ENCODE results near the gene NLRC5.

The NLRC5 gene

DNA sequence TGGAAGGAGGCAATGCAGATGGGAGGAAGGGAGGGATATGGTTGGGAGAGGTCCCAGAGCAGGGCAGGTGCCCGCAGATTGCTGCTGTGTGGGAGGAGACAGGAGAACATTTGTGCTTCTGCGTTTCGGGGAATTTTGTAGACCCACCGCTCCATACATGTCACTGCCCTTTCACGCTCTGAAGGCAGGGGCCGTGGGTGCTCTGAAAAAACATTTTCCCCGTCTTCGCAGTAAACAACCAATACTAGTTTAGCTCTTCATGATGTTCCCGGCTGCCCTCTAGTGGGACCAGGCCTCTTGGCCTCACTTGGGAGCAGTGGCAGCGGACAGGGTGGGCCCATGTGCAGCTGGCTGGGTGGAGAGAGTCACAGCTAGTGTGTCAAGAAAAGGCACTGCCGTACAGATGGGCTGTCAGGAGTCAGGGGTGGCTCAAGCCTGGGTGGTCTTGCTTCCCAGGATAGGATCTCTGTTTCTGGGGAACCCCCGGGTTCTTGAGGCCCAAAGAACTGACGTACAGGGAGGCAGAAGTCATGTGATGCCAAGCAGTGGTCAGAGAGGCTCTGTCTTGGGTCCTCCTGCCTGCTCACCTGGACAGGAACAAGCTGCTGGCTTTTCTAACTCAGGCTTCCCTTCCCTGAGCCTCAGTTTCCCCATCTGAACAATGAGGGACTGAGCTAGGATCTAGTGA, 56.5 kb downstream of the NLRC5 start:
- no peaks in the 10 kb centered on the region for H3K79me1 ChIP-seq (replicated peaks; ENCODE audit: low read length, poor library complexity, severe bottlenecking)
- H2BK12ac ChIP-seq (ENCODE audit: low read length in 2 of 2): peak overlapping the region; percentile 37 to 59
- H3K4me2 ChIP-seq (ENCODE audit: low read length, poor library complexity, severe bottlenecking): peak overlapping the region; percentile 41
- WGBS: 37% methylated on average over 13 of the region's 13 CpGs
- H3K4me1 ChIP-seq (ENCODE audit: control insufficient read depth, insufficient read depth, low read depth, low read length): peaks cover 13% of the 10 kb centered on the region
- no peak overlapping the region for H3K14ac ChIP-seq (ENCODE audit: low read length in 2 of 2)
- no peaks in the 10 kb centered on the region for H3K9me3 ChIP-seq (ENCODE audit: control insufficient read depth, low read length)
- H3K4ac ChIP-seq (ENCODE audit: low read depth in 1 of 2, low read length in 2 of 2): no peak overlapping the region
- peaks cover 4 to 92% of the 10 kb centered on the region in 2 experiments for H3K36me3 ChIP-seq (ENCODE audit: control insufficient read depth in 1 of 2, insufficient read depth in 2 of 2, low read depth in 1 of 2, low read length in 2 of 2)
- no peak overlapping the region for H2BK5ac ChIP-seq (ENCODE audit: low read depth, low read length, poor library complexity, severe bottlenecking)
- H3K27ac ChIP-seq (ENCODE audit: low read length, poor library complexity, severe bottlenecking): no peak overlapping the region
- H4K91ac ChIP-seq (ENCODE audit: low read length): peak overlapping the region; percentile 11
- H2BK15ac ChIP-seq (ENCODE audit: low read depth, poor library complexity, severe bottlenecking): no peak overlapping the region
- no peak overlapping the region for H2AFZ ChIP-seq (ENCODE audit: low read depth, low read length)
- H3K27me3 ChIP-seq (ENCODE audit: control insufficient read depth in 1 of 2, insufficient read depth in 1 of 2, low read length in 2 of 2): no peaks in the 10 kb centered on the region
- H3K9ac ChIP-seq (ENCODE audit: low read length): no peak overlapping the region
- H2AK5ac ChIP-seq (ENCODE audit: low read length, severe bottlenecking): no peak overlapping the region
- peak; percentile 72 for DNase-seq
- H4K8ac ChIP-seq (ENCODE audit: low read length): peak overlapping the region; percentile 35
- H3K18ac ChIP-seq (ENCODE audit: low read depth in 1 of 2, low read length in 2 of 2): peak overlapping the region in 1 of 2 experiments; percentile 34
- no peak overlapping the region for H3K23ac ChIP-seq (ENCODE audit: low read length in 2 of 2)
- no peak overlapping the region for H2BK120ac ChIP-seq (ENCODE audit: low read depth, low read length)
- H3K4me3 ChIP-seq (ENCODE audit: insufficient read depth in 1 of 2, low read depth in 1 of 2, low read length in 2 of 2): no peak overlapping the region

DNA sequence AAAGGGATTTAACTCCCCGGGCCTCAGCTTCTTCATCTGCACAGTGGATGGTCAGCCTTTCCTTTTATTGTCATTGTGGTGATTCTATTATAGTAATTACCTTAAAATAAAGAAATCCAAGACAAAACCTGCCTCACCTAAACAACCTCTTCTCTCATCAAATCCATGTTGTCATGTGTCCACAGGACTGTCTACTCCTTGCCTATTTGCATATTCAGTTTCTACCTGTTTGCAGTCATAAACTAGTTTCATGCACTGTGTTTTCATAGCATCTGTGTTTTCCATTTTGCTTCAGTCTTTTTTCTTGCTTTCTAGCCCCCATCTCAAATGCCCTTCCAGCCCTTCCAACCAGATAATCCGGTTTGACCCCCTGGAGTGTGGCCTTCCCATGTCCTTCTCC, 58.7 kb downstream of the NLRC5 start:
- no peak overlapping the region for H2BK5ac ChIP-seq (ENCODE audit: low read depth, low read length, poor library complexity, severe bottlenecking)
- no peak overlapping the region for H3K23ac ChIP-seq (ENCODE audit: low read length in 2 of 2)
- H2AK5ac ChIP-seq (ENCODE audit: low read length, severe bottlenecking): no peak overlapping the region
- no peak overlapping the region for H3K27ac ChIP-seq (ENCODE audit: low read length, poor library complexity, severe bottlenecking)
- H3K9ac ChIP-seq (ENCODE audit: low read length): no peak overlapping the region
- H3K18ac ChIP-seq (ENCODE audit: low read depth in 1 of 2, low read length in 2 of 2): no peak overlapping the region
- H2BK120ac ChIP-seq (ENCODE audit: low read depth, low read length): no peak overlapping the region
- H3K4me2 ChIP-seq (ENCODE audit: low read length, poor library complexity, severe bottlenecking): no peak overlapping the region
- no peak overlapping the region for H2BK12ac ChIP-seq (ENCODE audit: low read length in 2 of 2)
- 80% methylated on average over 1 of the region's 2 CpGs for WGBS
- no peaks in the 10 kb centered on the region for H3K9me3 ChIP-seq (ENCODE audit: control insufficient read depth, low read length)
- H3K4me3 ChIP-seq (ENCODE audit: insufficient read depth in 1 of 2, low read depth in 1 of 2, low read length in 2 of 2): no peak overlapping the region
- no peak overlapping the region for H3K4ac ChIP-seq (ENCODE audit: low read depth in 1 of 2, low read length in 2 of 2)
- no peak overlapping the region for H2BK15ac ChIP-seq (ENCODE audit: low read depth, poor library complexity, severe bottlenecking)
- H4K8ac ChIP-seq (ENCODE audit: low read length): no peak overlapping the region
- no peak overlapping the region for H4K91ac ChIP-seq (ENCODE audit: low read length)
- no peaks in the 10 kb centered on the region for H3K27me3 ChIP-seq (ENCODE audit: control insufficient read depth in 1 of 2, insufficient read depth in 1 of 2, low read length in 2 of 2)
- no peak overlapping the region for H2AFZ ChIP-seq (ENCODE audit: low read depth, low read length)
- H3K79me1 ChIP-seq (replicated peaks; ENCODE audit: low read length, poor library complexity, severe bottlenecking): no peaks in the 10 kb centered on the region
- no peak overlapping the region for H3K14ac ChIP-seq (ENCODE audit: low read length in 2 of 2)
- DNase-seq: no peak
- H3K36me3 ChIP-seq (ENCODE audit: control insufficient read depth in 1 of 2, insufficient read depth in 2 of 2, low read depth in 1 of 2, low read length in 2 of 2): peaks cover 0 to 91% of the 10 kb centered on the region in 2 experiments
- H3K4me1 ChIP-seq (ENCODE audit: control insufficient read depth, insufficient read depth, low read depth, low read length): peaks cover 7% of the 10 kb centered on the region

DNA sequence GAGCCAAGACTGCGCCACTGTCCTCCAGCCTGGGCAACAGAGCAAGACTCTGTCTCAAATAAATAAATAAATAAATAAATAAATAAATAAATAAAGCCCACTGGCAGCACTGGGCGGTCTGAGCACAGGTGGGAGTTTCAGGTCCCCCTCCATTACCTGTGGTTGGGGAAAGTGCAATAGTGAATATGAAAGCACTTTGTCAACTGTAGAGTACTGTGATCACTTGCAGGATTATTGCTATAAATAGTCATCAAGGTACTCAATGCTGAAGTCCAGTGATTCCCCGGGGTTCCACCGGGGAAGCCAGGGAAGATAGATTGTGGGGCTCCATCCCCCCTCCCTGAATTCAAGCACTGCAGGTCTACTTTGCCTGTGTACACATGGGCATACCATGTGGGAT, 60.3 kb downstream of the NLRC5 start:
- Histone ChIP-seq H3K9me3 (ENCODE audit: control insufficient read depth, low read length) (no peaks in the 10 kb centered on the region), H2BK120ac (ENCODE audit: low read depth, low read length) (no peak overlapping the region), H3K4me3 (ENCODE audit: insufficient read depth in 1 of 2, low read depth in 1 of 2, low read length in 2 of 2) (no peak overlapping the region), H4K8ac (ENCODE audit: low read length) (no peak overlapping the region), H2AFZ (ENCODE audit: low read depth, low read length) (no peak overlapping the region), H3K4ac (ENCODE audit: low read depth in 1 of 2, low read length in 2 of 2) (no peak overlapping the region), H2BK5ac (ENCODE audit: low read depth, low read length, poor library complexity, severe bottlenecking) (no peak overlapping the region), H3K23ac (ENCODE audit: low read length in 2 of 2) (no peak overlapping the region), H3K36me3 (ENCODE audit: control insufficient read depth in 1 of 2, insufficient read depth in 2 of 2, low read depth in 1 of 2, low read length in 2 of 2) (peaks cover 1 to 92% of the 10 kb centered on the region in 2 experiments), H2BK15ac (ENCODE audit: low read depth, poor library complexity, severe bottlenecking) (no peak overlapping the region), H3K9ac (ENCODE audit: low read length) (no peak overlapping the region), H3K4me2 (ENCODE audit: low read length, poor library complexity, severe bottlenecking) (no peak overlapping the region), H2BK12ac (ENCODE audit: low read length in 2 of 2) (no peak overlapping the region), H3K79me1 (replicated peaks; ENCODE audit: low read length, poor library complexity, severe bottlenecking) (no peaks in the 10 kb centered on the region), H3K14ac (ENCODE audit: low read length in 2 of 2) (no peak overlapping the region), H3K4me1 (ENCODE audit: control insufficient read depth, insufficient read depth, low read depth, low read length) (peaks cover 7% of the 10 kb centered on the region), H3K27ac (ENCODE audit: low read length, poor library complexity, severe bottlenecking) (no peak overlapping the region), H3K27me3 (ENCODE audit: control insufficient read depth in 1 of 2, insufficient read depth in 1 of 2, low read length in 2 of 2) (no peaks in the 10 kb centered on the region), H2AK5ac (ENCODE audit: low read length, severe bottlenecking) (no peak overlapping the region), H3K18ac (ENCODE audit: low read depth in 1 of 2, low read length in 2 of 2) (no peak overlapping the region), H4K91ac (ENCODE audit: low read length) (no peak overlapping the region)
- DNase-seq: no peak
- WGBS: 99% methylated on average over 3 of the region's 4 CpGs

DNA sequence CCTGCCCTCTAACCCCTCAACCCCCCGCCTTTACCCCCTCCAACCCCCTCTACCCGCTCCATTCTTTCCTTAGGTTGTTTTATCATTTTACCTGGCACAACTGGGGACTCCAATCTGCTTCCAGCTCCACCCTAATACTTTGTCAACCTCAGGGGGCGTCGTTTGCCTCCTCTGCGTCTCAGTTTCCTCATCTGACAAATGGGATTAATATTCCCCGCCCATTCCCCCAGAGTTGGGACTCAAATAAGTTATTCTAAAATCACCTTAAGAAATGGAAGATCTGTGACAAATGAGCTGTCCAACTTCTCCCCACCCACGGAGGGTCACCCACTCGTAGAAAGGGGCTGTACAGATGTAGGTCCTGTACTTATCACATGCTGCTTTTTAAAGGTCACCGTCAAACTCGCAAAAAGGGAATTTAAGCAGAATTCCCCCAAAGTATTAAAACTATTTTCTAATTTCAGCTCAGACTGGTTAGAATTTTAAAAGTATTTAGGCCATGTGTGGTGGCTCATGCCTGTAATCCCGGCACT, 62.4 kb downstream of the NLRC5 start:
- Histone ChIP-seq H3K4me3 (ENCODE audit: insufficient read depth in 1 of 2, low read depth in 1 of 2, low read length in 2 of 2) (no peak overlapping the region), H3K4ac (ENCODE audit: low read depth in 1 of 2, low read length in 2 of 2) (no peak overlapping the region), H3K9ac (ENCODE audit: low read length) (no peak overlapping the region), H3K4me1 (ENCODE audit: control insufficient read depth, insufficient read depth, low read depth, low read length) (peaks cover 2% of the 10 kb centered on the region), H3K18ac (ENCODE audit: low read depth in 1 of 2, low read length in 2 of 2) (no peak overlapping the region), H2AK5ac (ENCODE audit: low read length, severe bottlenecking) (no peak overlapping the region), H2AFZ (ENCODE audit: low read depth, low read length) (no peak overlapping the region), H3K36me3 (ENCODE audit: control insufficient read depth in 1 of 2, insufficient read depth in 2 of 2, low read depth in 1 of 2, low read length in 2 of 2) (peaks cover 11 to 91% of the 10 kb centered on the region in 2 experiments), H3K27ac (ENCODE audit: low read length, poor library complexity, severe bottlenecking) (no peak overlapping the region), H3K14ac (ENCODE audit: low read length in 2 of 2) (no peak overlapping the region), H3K4me2 (ENCODE audit: low read length, poor library complexity, severe bottlenecking) (no peak overlapping the region), H3K79me1 (replicated peaks; ENCODE audit: low read length, poor library complexity, severe bottlenecking) (no peaks in the 10 kb centered on the region), H3K9me3 (ENCODE audit: control insufficient read depth, low read length) (no peaks in the 10 kb centered on the region), H2BK5ac (ENCODE audit: low read depth, low read length, poor library complexity, severe bottlenecking) (no peak overlapping the region), H2BK120ac (ENCODE audit: low read depth, low read length) (no peak overlapping the region), H3K27me3 (ENCODE audit: control insufficient read depth in 1 of 2, insufficient read depth in 1 of 2, low read length in 2 of 2) (no peaks in the 10 kb centered on the region), H2BK12ac (ENCODE audit: low read length in 2 of 2) (no peak overlapping the region), H3K23ac (ENCODE audit: low read length in 2 of 2) (no peak overlapping the region), H4K91ac (ENCODE audit: low read length) (no peak overlapping the region), H2BK15ac (ENCODE audit: low read depth, poor library complexity, severe bottlenecking) (no peak overlapping the region), H4K8ac (ENCODE audit: low read length) (no peak overlapping the region)
- 96% methylated on average over 9 of the region's 11 CpGs for WGBS
- DNase-seq: no peak
